HCT116 (cell line): ENCODE measurements around the gene SYCE3.

Experiments
- CTCF ChIP-seq, 3 experiments: fragments of 200-600 bp in 1 of 3; sonication (generic) in 1 of 3; IDR thresholded peaks in 2 of 3; conservative IDR thresholded peaks in 1 of 3; 2 replicates each; pipeline ENCODE4 v1.5.1; 2012 to 2017; ENCODE audit warnings: low read depth in 2 of 3, low read length in 2 of 3, antibody characterized with exemption in 1 of 3, borderline replicate concordance in 1 of 3, control low read depth in 1 of 3, mild to moderate bottlenecking in 1 of 3, mixed read lengths in 1 of 3, mixed run types in 1 of 3, moderate library complexity in 1 of 3; ENCODE audit not compliant: insufficient read depth in 1 of 3
- JUND ChIP-seq: IDR thresholded peaks from 2 replicates; pipeline ENCODE4 v1.6.1; 2012
- POLR2A ChIP-seq: IDR thresholded peaks from 2 replicates; pipeline ENCODE4 v1.7.0; 2011; ENCODE audit warnings: borderline replicate concordance; ENCODE audit not compliant: insufficient read depth, insufficient read length; ENCODE audit errors: extremely low read depth
- TCF7L2 ChIP-seq: IDR thresholded peaks from 2 replicates; pipeline ENCODE4 v1.7.0; 2011; ENCODE audit warnings: borderline replicate concordance, inconsistent platforms; ENCODE audit not compliant: insufficient read depth, insufficient read length; ENCODE audit errors: extremely low read depth

DNA sequence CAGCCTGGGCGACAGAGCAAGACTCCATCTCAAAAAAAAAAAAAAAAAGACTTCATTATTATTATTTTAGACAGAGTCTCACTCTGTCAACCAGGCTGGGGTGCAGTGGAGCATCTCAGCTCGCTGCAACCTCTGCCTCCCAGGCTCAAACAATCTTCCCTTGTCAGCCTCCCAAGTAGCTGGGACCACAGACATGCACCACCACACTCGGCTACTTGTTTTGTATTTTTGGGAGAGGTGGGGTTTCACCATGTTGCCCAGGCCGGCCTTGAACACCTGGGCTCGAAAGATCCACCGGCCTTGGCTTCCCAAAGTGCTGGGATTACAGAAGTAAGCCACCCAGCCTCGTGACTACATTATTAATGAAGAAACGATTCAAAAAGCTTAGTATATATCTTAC lies 27.6 kb downstream of the SYCE3 start:
- TF ChIP-seq CTCF (IDR thresholded peaks at IDR 0.05 in 2 of 3, conservative IDR thresholded peaks at IDR 0.05 in 1 of 3; ENCODE audit: borderline replicate concordance in 1 of 3, insufficient read depth in 1 of 3, low read depth in 2 of 3, low read length in 2 of 3) (no peak), JUND (no peak), POLR2A (no peak), TCF7L2 (no peak)
